EL (cell line): ENCODE measurements around the gene RAP2A.

ENCODE experiments used
- DNase-seq: peaks from one replicate; pipeline ENCODE4 v3.0.0-alpha.2; 2016

The RAP2A gene

DNA sequence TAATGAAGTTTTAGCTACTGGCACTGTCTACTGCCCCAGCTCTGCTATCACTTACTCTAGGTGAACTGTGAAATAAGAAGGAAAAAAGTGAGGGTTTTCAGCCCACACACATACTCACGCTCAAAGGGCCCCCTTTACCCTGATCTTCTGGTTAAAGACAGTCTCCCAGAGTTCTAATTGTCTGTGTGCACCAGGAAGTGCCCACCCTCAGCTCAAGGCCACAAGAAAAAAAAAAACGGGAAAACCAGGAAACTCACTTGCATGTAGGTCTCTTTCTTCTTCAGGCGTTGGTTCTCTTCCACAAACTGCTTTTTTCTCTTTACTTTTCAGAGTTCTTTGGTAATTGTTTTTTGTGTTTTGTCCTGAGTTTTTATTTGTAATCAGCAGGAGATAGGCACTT, 22.1 kb downstream of the RAP2A start:
- no peak for DNase-seq

DNA sequence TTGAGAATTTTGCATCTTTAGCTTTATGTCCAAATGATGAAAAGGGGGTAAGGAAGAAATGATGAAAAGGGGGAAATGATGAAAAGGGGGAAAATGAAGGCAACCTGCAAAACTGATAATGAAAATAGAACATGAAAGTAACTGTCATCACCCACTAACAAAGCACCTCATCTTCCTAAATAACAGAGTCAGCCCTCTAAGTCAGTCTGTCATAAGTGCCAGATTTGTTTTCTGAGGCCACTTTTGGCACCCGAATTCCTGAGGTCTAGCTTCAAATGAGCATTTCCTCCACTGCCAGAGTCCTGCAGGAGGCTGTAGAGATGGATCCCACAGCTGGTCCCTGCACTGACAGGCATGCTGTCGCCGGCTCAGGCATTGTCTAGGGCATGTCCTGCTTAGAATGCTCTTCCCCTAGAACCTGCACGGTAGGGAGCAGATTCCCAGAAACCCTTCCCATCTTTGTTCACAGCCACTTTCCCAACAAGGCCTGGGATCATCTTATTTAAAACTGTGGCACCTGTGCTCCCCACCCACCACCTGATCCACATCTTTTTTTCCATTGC, 25.3 kb downstream of the RAP2A start:
- no peak for DNase-seq

DNA sequence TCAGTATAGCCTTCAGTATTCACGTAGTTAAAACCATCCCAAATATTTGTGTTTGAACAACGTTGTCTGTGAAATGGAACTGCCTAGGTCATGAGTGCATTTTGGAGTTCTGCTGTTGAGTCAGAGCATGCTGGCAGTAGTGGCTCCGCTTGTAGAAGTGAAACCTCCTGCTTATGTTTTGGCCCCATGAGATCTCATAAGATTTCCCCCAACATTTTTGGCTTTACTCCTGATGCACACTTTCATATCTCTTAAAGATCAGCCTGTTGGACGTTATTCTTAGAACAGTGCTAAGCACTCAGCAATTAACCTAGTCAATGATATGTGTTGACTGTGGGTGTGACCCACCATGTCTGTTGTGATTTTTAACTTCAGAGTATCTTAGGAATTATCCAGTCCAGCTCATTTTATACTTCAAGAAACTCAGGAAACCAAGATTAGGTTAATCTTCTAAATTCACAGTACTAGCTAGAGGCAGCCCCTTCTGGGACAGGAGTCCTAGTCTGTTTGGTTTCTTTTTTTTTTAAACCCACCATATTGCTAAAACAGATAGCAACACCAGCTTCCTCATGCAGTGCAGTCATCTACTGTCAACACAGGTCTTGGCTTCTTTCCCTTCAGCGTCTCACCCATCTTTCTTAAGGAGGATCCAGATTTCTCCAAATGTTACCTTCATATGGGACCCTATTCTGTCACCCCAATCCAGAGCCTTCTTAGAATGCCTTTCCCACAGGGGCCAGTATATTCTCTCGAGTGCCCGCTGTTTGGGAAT, 26.2 kb downstream of the RAP2A start:
- DNase-seq: no peak

DNA sequence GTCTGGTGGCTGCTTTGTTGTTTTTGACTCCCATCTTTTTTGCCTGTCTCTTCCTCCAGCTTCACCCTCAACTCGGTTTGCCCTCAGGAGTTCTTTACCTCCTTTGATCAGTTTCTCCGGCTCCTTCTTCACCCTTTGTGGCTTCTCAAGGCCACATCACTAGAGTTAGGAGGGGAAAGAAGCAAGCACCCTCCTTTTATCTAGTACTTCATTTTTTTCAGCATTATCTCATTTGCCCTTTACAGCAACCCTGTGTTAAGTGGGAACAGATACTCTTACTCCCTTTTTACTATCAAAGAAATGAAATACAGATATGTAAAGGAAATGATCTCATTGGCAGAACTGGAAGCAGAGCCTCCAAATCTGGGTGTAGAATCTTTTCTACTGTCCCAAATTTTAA, 26.9 kb downstream of the RAP2A start:
- DNase-seq: no peak

DNA sequence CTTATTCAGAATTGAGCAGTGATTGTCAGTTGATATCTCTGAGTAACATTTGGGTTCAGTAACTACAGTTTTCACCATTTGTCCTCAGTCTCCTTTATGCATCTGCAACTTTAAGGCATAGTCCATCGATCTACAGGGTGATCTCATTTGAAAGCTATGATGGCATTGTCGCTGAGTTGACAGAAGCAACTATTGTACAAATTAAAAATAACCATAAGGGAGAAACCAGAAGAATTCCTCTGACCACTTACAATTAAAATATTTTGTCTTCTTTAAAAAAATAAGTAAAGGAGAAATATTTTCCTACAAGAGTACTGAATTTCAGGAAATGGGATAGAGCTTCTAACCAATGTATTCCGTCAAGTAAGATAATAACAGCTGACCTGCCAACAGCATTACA, 30.6 kb downstream of the RAP2A start:
- no peak for DNase-seq

DNA sequence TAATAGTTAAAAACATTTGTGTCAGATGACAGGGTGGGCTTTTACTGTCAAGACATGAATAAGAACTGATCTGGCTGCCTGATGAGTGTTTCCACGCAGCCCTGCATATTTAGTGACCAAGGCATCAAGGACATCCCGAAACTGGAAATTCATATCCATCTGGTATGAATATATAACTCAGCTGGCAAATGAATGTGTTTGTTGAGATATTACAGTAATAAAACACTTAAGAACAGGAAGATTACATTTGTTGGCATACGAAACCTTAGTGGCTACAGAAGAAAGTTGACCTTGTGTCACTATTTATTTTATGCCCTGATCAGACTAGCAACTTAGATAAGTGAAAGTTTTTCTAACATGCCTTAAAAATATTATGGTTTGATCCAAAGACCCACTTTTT, 32.8 kb downstream of the RAP2A start:
- no peak for DNase-seq

DNA sequence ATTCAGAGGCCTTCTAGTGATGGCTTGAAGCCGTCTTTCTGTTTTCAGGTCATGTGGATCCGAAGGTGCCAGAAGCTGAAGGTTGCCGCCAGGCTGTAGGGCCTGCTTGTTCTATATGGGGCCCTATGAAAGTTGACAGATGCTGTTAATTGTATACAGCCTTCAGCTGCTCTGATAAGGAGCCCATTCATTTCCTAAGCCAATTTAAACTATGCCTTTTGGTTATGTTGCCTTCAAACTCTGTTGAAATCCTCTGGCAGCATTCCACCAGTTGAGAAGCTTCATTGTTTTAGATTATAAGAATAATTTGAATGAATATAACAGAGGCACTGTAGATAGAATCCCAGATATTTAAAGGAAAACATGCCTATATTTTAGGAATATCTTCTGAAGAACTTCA, 34.4 kb downstream of the RAP2A start:
- no peak for DNase-seq

DNA sequence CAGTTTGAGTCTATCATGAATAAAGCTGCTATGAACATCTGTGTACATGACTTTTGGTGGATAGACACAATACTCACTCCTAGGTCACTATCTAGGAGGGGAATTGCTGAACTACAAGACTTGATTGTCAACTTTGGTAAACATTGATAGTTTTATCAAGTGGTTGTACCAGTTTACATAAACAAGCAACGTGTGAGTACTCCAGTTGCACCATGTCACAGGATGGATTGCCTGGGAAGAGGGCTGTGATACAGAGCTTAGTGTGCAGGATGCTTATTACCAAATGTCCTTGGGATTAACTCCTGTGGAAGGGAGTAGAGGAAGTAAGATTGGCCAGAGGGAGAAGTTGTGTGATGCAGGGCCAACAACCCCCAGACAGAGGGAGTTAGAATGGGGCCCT, 37.7 kb downstream of the RAP2A start:
- DNase-seq: no peak

DNA sequence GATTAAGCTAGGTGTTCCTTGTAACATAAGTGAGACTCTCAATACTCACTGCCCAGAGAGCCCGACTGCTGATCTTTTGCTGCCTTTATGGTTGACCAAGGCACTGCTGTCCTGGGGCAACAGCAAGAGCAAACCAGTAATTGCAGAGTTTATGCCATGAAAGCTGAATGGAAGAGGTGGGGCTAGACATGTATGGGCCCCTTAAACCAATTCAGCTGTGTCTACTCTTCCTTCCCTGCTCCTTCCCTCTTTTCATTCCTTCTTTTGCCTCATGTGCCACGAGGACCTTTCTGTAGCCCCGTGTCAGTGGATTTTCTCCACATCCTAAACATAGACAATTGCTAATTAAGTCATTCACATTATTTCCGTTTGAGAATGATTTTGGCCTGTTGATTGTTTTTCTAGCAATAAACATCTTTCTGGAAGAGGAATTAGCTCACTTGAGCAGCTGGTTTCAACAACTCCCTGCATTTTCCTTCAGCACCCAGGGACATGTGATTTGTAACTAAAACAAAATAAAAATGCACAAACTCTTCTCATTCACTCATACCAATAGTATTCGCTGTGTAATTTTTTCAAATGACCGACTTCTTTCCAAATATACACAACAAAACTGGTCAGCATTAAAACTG, 40.5 kb downstream of the RAP2A start:
- no peak for DNase-seq

DNA sequence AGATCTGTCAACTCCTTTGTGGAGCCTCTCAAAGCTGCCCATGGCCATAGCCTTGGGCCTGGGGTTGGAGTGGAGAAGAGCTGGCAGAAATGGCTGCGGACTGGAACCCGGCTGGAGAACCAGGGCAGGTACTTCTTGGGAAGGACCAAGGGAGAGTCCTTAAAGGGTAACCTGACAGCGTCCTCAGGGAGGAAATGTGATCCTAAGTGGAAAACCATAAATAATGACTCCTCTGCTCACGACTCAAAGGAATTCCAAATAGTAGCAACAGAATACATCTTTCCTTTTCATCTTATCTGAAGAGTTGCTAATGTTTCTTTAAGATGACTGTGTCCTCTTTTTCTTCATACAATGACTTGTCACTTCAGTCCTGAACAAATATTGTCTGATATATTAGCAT, 41.0 kb downstream of the RAP2A start:
- no peak for DNase-seq

DNA sequence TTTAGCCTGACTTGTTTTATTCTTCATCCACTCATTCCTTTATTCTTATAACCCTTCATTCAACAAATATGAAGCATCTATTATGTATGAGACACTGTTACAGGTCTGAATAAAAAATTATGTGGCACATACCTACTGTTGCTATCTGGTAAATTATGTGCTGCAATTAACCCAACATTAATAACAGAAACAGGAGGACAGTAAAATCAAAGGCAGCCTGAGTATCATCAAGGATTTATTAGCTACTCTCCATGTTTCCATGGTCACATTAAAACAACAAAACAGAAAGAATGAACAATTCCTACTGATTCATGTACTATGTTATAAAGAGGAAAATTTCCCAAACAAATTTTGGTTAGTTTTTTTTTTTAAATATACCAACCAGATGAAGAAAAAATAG, 43.9 kb downstream of the RAP2A start:
- no peak for DNase-seq

DNA sequence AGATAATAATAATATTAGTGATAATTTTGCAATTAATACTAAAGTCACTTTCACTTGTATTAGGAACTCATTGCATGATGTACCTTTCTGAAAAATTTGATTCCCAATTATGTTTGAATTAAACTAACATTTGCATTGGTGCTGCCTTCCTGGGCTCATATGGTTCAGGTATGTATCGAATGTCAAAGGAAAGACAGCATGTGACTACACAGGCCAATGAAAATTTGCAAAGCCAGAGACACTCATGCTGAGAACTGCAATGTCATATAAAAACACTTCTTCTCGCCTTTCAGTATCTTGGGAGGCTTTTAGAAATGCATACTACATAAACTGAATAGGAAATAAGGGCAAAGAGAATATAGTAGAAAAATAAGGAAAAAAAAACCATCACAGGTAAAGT, 44.3 kb downstream of the RAP2A start:
- no peak for DNase-seq

DNA sequence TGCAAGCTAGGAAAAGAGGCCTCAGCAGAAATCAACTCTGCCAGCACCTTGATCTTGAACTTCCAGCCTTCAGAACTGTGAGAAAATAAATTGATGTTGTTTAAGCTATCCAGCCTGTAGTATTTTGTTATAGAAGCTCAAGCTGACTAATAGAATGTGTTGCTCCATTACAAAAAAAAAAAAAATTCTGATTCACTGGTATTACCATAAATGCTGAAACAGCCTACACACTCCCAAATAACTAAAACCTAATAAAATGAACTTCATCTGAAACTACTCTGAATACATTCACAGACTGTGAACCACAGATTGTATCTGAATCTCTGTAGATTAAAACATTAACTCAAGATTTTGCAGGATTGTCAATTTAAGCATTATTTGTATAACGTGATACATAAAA, 49.5 kb downstream of the RAP2A start:
- no peak for DNase-seq

DNA sequence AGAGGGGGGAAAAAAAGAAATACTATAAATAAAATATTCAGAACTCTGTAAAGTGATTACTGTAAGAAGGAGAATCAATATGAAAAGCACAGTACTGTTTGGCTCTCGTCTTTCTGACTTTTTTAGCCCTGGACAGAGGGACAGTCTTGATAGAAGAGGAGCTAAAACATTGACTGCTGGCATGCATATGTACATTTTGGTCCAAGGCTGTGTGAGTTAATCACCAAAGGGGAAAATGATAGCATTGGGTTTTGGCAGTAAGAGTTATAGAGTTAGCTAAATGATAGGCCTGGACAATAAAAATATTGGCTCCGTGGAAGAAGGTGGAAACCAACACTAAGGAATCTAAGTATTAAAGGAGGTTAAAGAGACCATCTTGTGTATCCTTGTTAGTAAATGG, 50.3 kb downstream of the RAP2A start:
- no peak for DNase-seq

DNA sequence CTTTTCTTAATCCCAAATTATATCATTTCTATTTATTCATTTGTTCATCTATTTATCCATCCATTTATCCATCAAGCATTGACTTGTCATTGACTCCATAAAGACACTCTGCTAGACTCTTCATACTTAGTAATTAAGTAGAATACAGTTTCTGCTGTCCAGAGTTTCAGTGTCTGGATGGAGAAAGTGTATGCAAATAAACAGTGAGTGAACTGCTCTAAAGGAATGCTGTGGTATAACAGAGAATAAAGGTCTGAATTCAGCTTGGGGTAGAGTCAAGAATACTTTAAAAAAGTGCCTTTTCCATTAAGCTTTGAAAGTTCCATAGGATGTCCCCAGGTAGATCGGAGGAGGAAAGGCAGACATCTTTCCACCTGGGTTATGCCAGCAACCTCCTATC, 51.4 kb downstream of the RAP2A start:
- no peak for DNase-seq

DNA sequence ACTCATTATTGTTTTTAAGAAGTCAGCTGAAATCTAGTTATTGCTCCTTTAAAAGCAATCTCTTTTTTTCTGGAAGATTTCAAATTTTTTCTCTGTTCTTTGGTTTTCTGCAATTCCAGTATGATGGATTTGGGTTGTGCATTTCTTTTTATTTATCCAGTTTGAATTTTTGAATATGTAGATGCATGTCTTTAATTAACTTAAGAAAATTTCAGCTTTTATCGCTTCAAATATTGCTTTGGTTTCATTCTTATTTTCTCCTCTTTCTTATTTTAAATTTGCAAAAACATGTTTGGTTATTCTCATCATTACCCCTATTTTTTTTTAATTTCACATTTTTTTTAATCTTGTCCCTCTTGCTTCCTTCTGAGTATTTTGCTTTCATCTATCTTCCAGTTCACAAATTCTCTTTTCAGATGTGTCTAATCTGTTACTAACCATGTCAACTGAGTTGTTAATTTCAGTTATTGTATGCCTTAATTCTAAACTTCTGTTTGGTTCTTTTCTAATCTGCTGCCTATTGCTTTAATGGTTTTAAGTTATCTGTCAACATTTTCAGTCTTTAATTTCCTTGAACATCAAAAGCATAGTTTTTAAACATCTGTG, 56.8 kb downstream of the RAP2A start:
- no peak for DNase-seq

DNA sequence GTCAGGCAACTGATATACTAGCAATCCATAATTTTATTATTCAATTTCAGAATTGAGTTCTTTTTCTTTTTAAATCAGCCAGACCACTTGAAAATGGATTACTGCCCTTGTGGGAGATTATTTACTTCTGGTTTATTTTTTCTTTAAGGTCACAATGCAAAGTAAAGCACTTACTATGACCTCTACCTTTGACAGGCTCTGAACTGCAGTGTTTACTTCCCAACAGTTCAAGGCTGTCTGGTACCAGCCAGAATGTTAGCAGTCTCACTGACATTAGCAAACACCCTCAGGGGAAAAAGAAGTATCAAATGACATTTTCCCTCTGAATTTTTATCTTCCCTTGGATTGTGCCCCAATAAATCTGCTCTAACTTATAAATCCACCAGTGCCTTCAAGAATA, 57.5 kb downstream of the RAP2A start:
- DNase-seq: no peak

DNA sequence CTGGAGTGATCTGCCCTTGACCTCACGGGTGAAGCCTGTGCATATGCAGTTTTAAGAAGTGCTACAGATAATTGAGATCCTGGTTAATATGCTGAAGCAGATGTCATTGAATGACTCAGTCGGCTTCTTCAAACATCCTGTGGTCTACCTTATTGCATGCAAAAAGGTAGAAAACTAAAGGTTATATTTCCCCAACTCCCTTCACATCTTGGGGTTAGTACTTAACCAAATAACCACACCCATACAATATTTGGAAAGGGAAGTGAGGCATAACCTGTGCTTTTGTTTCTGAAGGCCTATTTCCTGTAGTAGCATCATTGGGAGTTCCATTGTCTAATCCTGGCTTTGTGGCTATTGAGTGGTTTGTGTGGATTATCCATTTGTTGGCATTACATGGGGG, 58.3 kb downstream of the RAP2A start:
- no peak for DNase-seq

DNA sequence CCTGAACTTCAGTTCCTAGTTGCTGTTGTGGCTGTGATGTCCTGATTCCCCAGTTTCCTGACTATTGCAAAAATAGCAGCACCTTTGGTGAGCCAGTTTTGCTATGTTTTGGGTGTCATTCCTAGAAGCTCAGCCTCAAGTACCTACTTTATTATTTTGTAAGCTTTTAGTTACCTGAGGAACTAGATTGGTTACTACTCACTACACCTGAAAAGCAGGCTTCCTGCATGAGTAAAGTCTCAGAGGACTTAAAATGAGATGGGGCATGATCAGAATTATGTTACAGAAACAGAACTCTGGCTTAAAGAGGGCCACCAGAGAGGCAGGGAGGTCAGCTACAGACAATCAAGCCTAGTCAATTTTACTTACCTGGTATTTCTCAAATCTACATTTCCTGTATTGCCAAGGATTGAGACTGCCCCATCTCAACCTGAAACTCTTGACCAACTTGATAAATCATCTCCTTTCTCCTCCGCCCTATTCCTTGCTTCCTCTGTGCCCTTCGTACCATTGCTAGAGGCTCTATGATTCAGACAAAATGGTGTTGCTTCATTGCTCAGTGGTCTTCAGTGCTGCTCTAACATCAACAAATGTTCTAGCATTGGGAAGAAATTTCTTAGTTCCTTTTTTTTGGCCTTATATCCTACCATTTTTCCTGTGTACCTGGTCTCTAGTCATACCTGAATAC, 58.9 kb downstream of the RAP2A start:
- DNase-seq: no peak

DNA sequence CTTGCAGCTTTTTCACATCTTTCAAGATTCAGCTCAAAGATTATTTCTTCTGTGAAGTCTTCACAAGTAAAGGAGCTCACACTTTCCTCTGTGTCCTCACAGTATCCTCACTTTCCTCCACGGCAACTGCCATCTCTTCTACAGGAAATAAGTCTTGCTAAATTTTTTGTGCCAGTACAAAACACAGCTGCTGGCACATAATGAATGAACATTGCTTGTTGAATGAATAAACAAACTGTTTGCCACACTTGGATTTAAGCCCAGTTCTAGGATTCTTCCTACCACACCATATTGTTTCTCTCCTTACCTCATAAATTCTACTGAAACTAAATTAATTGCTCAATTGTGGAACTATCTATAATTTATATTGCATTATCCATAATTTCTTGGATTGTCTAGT, 59.5 kb downstream of the RAP2A start:
- no peak for DNase-seq

DNA sequence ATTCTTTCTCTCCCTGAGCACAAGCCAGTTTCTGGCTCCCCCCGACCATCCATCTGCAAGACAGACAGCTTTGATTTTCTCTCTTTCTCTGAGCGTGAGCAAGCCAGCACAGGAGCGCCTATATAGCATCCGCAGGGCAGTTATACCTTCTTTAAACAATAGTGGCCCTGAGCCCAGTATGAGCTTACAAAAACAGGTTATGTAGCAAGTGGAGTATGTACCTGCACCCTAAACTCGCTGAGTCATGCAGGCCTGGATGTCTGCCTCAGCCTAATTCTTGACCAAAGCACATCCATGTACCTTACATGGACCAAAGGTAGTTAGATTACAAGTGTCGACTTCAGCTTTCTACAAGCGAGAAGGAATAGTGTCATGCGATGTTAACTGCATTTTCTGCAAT, 61.7 kb downstream of the RAP2A start:
- no peak for DNase-seq

DNA sequence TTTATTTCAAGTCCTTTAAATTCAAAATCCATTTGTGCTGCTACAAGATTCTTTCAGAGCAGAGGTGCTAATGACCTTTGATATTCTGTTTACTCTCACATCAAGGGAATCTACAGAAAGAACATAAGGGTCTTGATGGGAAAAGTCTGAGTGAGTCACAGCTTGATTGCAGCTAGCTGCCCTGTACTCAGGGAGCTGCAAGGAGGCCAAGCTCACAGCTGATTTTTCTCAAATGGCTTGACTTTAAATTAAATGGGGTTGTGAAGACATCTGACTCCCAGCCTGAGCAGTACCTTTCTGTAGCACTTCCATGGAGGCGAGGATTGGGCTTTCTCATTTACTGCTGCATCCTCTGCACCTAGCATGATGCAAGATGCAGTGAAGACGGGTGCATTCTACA, 62.5 kb downstream of the RAP2A start:
- no peak for DNase-seq

DNA sequence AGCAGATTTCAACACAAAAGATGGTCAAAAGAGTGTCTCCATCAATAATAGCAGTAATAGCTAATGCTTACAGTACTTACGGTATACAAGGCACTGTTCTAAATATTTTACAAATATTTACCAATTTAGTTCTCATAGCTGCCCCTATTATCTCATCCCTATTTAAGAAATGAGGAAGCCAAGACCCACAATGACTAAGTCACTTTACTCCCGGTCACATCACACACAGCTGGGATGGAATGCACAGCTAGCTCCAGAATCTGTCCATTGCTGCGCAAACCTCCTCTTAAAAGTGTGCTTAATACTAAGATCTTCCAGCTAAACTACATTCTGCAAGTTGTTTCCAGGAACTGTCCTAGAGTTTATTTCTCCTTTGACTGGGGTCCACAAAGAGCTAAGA, 63.4 kb downstream of the RAP2A start:
- no peak for DNase-seq

DNA sequence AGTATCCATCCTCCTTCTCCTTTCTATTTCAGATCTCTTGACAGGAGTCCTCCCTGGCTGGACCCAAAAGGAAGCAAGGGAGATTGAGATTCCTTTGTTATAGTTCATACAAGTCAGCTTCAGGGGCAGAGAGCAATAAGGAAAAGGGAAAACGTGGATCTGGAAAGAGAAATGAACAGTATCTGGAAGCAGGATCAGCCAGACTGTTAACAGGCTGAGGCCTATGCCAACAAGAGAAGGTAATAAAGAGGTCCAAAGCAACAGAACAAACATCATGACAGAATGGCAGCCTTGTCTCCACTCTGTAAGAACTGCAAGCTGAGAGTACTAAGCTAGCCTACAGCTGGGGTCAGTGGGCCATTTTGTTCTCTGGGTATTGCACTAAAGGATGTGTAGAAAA, 64.5 kb downstream of the RAP2A start:
- no peak for DNase-seq
